ENCODE results near the gene PAPPA2. TPM values are rescaled to one million over a fixed set of nuclear protein-coding genes. Genes with fewer than 3 reads are reported as not detected.

Gene PAPPA2, protein sequence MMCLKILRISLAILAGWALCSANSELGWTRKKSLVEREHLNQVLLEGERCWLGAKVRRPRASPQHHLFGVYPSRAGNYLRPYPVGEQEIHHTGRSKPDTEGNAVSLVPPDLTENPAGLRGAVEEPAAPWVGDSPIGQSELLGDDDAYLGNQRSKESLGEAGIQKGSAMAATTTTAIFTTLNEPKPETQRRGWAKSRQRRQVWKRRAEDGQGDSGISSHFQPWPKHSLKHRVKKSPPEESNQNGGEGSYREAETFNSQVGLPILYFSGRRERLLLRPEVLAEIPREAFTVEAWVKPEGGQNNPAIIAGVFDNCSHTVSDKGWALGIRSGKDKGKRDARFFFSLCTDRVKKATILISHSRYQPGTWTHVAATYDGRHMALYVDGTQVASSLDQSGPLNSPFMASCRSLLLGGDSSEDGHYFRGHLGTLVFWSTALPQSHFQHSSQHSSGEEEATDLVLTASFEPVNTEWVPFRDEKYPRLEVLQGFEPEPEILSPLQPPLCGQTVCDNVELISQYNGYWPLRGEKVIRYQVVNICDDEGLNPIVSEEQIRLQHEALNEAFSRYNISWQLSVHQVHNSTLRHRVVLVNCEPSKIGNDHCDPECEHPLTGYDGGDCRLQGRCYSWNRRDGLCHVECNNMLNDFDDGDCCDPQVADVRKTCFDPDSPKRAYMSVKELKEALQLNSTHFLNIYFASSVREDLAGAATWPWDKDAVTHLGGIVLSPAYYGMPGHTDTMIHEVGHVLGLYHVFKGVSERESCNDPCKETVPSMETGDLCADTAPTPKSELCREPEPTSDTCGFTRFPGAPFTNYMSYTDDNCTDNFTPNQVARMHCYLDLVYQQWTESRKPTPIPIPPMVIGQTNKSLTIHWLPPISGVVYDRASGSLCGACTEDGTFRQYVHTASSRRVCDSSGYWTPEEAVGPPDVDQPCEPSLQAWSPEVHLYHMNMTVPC (N-terminal part only)
- total RNA-seq = 23.4 TPM

DNA sequence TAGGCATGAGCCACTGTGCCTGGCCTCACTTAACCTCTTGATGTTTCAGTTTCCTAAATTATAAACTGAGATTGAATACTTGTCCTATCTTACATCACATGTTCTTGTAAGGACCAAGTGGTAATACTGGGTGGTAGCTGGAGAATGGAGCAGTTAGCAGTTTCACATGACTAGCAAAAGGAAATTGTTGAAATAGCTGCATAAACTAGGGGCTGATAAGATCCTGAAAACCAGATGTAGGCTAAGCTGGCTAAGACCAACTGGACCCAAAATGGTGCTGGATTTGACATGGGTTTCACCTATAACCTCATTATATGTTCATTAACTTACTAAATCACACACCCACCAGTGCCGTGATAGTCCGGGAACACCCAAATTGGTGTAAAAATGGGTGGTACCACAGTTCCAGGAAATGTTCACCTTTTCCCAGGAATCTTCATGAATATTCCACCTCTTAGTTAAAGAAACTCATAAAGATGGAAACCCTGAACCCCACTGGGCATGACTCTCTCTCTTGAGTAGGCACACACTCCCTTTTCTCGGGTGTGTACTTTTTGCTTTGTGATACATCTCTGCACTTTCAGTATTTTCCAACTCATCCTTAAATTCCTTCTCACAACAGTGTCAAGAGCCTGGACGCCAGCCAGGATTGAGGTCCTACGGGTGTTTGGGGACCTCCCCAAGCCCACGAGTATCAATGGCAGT, at the start of gene PAPPA2:
TSS of gene PAPPA2 (plus strand) at position 502 of the 705 bp plus-strand sequence. CDS start 93,148 bp downstream, outside the sequence.

